Naive thymus-derived CD4-positive, alpha-beta T cell (primary cell): ENCODE measurements around the gene PTPRM. TPM values are rescaled to one million over a fixed set of nuclear protein-coding genes. Genes with fewer than 3 reads are reported as not detected.

Experiments
- ATAC-seq: fragments of 150-1000 bp; cut with Tn5 transposase; 2 replicates; pipeline ENCODE4 v1.10.0; 2021; ENCODE audit warnings: mild to moderate bottlenecking, moderate library complexity
- CTCF ChIA-PET: fragments of 350-600 bp; sonication (Branson Sonifier 250); formaldehyde crosslinking; loops from one replicate; lab custom pipeline; 2021; ENCODE audit warnings: antibody characterized with exemption; lab: Charles Lee
- POLR2A ChIA-PET: fragments of 350-600 bp; sonication (Branson Sonifier 250); formaldehyde crosslinking; loops from one replicate; lab custom pipeline; 2021; ENCODE audit warnings: antibody characterized with exemption, inconsistent platforms; lab: Charles Lee
- DNase-seq, 9 donors: peaks; one replicate each; pipeline versions ENCODE4 v3.0.0 to v3.0.0-alpha.2; 2020 to 2022; ENCODE audit warnings: mixed read lengths in 1 of 9
- H3K27ac ChIP-seq: one replicate; pipeline ENCODE4 v1.7.0; 2013; ENCODE audit warnings: mild to moderate bottlenecking, low read depth, low read length, moderate library complexity
- H3K27me3 ChIP-seq, 2 donors: one replicate each; pipeline ENCODE4 v1.7.0; 2013; ENCODE audit warnings: low read length in 2 of 2, mild to moderate bottlenecking in 2 of 2, moderate library complexity in 2 of 2; ENCODE audit not compliant: control insufficient read depth in 2 of 2, insufficient read depth in 2 of 2
- H3K36me3 ChIP-seq, 3 experiments: 1 replicate in 2 of 3; 2 replicates in 1 of 3; pipeline ENCODE4 v1.7.0; 2013; ENCODE audit warnings: low read length in 3 of 3, mild to moderate bottlenecking in 3 of 3, moderate library complexity in 1 of 3; ENCODE audit not compliant: insufficient read depth in 3 of 3, control insufficient read depth in 2 of 3
- H3K4me1 ChIP-seq, 2 donors: one replicate each; pipeline ENCODE4 v1.7.0; 2013; ENCODE audit warnings: low read length in 2 of 2, mild to moderate bottlenecking in 2 of 2, moderate library complexity in 1 of 2; ENCODE audit not compliant: control insufficient read depth in 2 of 2, insufficient read depth in 2 of 2
- H3K4me3 ChIP-seq: 2 replicates; pipeline ENCODE4 v1.7.0; 2013; ENCODE audit warnings: mild to moderate bottlenecking, low read length
- H3K9me3 ChIP-seq, 3 experiments: 1 replicate in 2 of 3; 2 replicates in 1 of 3; pipeline ENCODE4 v1.7.0; 2013; ENCODE audit warnings: low read length in 3 of 3; ENCODE audit not compliant: control insufficient read depth in 2 of 3
- H3K27ac Mint-ChIP-seq, 9 donors: one replicate each; pipeline ENCODE4 v1.8.0; 2020 to 2022; ENCODE audit warnings: mixed read lengths in 9 of 9, mild to moderate bottlenecking in 8 of 9, moderate library complexity in 5 of 9, inconsistent platforms in 2 of 9
- H3K27me3 Mint-ChIP-seq, 5 donors: one replicate each; pipeline ENCODE4 v1.8.0; 2021 to 2022; ENCODE audit warnings: mixed read lengths in 5 of 5, mild to moderate bottlenecking in 1 of 5
- H3K36me3 Mint-ChIP-seq, 5 donors: one replicate each; pipeline ENCODE4 v1.8.0; 2020 to 2022; ENCODE audit warnings: mixed read lengths in 5 of 5, mild to moderate bottlenecking in 3 of 5, inconsistent platforms in 1 of 5
- H3K4me1 Mint-ChIP-seq, 7 donors: one replicate each; pipeline ENCODE4 v1.8.0; 2020 to 2022; ENCODE audit warnings: mixed read lengths in 7 of 7, mild to moderate bottlenecking in 3 of 7, inconsistent platforms in 1 of 7
- H3K4me3 Mint-ChIP-seq, 10 donors: one replicate each; pipeline ENCODE4 v1.8.0; 2020 to 2022; ENCODE audit warnings: mild to moderate bottlenecking in 10 of 10, mixed read lengths in 10 of 10, moderate library complexity in 6 of 10, inconsistent platforms in 2 of 10
- H3K9me3 Mint-ChIP-seq, 11 donors: one replicate each; pipeline ENCODE4 v1.8.0; 2020 to 2022; ENCODE audit warnings: mixed read lengths in 11 of 11, mild to moderate bottlenecking in 4 of 11, inconsistent platforms in 1 of 11, moderate library complexity in 1 of 11
- intact Hi-C, 2 donors: fragments of 100-400 bp; cut with micrococcal nuclease; formaldehyde crosslinking; loops; one replicate each; pipeline ENCODE4 v1.15.1; 2023
- polyA plus RNA-seq, 2 donors: library from polyadenylated mRNA; unstranded; fragments of 300-500 nt; fragmentation: Illumina TruSeq; gene quantifications; one replicate each; pipeline ENCODE4 v1.2.3, GENCODE V29; 2021
- total RNA-seq, 6 experiments: library from RNA in 5 of 6; stranded (reverse) in 5 of 6; gene quantifications; 1 replicate in 5 of 6; 2 replicates in 1 of 6; pipeline ENCODE4 v1.2.3 and lab custom pipeline; 2021 to 2026

The PTPRM gene
- total and polyA plus RNA-seq, 7 experiments from 2014 or later: 3.8 to 21.2 (median 8.4) TPM

- no peaks in the 10 kb centered on the region for H3K36me3 Mint-ChIP-seq
These were observed 310.5 kb downstream of the PTPRM start for GRCh38 chr18:7877609-7878008.

DNA sequence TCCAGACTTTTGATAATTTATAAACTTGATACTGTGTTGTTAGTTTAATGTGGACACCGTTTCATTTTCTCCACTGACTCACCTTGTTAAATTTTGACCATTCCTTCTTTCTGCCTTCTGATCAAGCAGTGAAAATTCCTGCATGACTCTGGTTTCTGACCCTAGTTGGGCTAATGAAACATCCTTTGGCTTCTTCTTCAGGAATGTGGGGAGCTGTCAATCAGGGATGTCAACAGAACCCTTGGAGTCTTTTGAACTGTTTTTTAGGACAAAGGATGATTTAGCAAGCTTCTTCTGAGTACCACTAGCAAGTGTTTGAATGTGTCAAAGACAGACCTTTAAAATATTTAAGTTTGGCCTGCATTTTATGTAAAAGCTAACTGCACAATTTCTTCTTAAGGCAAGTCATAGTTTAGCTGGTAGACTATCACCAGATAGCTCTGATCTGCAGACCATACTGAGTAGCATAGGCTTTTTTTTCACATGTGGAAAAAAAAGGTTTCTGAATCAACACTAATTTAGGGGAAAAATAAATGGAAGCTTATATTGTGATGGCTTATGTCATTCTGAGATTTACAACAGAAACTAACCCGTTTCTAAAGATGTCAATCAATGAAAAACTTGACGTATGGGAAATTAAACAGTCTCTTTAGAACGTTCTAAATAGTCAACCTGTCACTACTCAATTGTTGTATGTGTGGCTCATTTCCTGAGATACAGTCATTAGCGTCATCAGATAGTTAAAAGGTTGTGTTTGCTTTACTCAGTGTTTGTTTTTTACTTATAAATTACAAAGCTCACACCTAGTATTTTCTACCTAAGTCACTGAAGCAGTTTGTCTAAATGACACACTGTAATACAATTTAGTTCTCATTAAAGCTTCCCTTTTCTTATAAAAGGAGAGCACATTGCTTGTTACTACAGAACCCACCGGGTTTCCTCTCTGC is 311.4 kb downstream of the PTPRM start:
- Mint-ChIP-seq H3K9me3 (peaks cover 0 to 8% (median 0%) of the 10 kb centered on the region in 11 donors), H3K36me3 (no peaks in the 10 kb centered on the region), H3K27me3 (peaks cover 0 to 11% (median 0%) of the 10 kb centered on the region in 5 donors), H3K4me3 (no peak overlapping the region), H3K4me1 (no peaks in the 10 kb centered on the region), H3K27ac (no peak overlapping the region)
- Histone ChIP-seq H3K27me3 (no peaks in the 10 kb centered on the region), H3K4me1 (no peaks in the 10 kb centered on the region), H3K9me3 (no peaks in the 10 kb centered on the region), H3K4me3 (no peak overlapping the region), H3K27ac (no peak overlapping the region), H3K36me3 (no peaks in the 10 kb centered on the region)
- intact Hi-C loops: no loop called here
- no peak for DNase-seq
- ChIA-PET CTCF (no interaction called here), POLR2A (no interaction called here)
- ATAC-seq: no peak

More at GRCh38 chr18:7877609-7878008, 310.5 kb downstream of the PTPRM start:
- intact Hi-C loops: no loop called here
- H3K4me3 Mint-ChIP-seq: no peak overlapping the region
- no peak overlapping the region for H3K4me3 ChIP-seq
- no peak for DNase-seq
- H3K27ac ChIP-seq: no peak overlapping the region
- H3K36me3 ChIP-seq: no peaks in the 10 kb centered on the region
- H3K4me1 ChIP-seq: no peaks in the 10 kb centered on the region
- H3K9me3 ChIP-seq: no peaks in the 10 kb centered on the region
- no peaks in the 10 kb centered on the region for H3K27me3 ChIP-seq
- no peak overlapping the region for H3K27ac Mint-ChIP-seq
- peaks cover 0 to 11% (median 0%) of the 10 kb centered on the region in 5 donors for H3K27me3 Mint-ChIP-seq
- CTCF ChIA-PET: no interaction called here
- no peak for ATAC-seq
- POLR2A ChIA-PET: no interaction called here
- no peaks in the 10 kb centered on the region for H3K4me1 Mint-ChIP-seq
- peaks cover 0 to 8% (median 0%) of the 10 kb centered on the region in 11 donors for H3K9me3 Mint-ChIP-seq

GRCh38 chr18:7879717-7880116 is 312.6 kb downstream of the PTPRM start:
- Histone ChIP-seq H3K9me3 (no peaks in the 10 kb centered on the region), H3K27ac (no peak overlapping the region), H3K4me1 (no peaks in the 10 kb centered on the region), H3K4me3 (no peak overlapping the region), H3K36me3 (no peaks in the 10 kb centered on the region), H3K27me3 (no peaks in the 10 kb centered on the region)
- no peak for DNase-seq
- ChIA-PET POLR2A (no interaction called here), CTCF (no interaction called here)
- Mint-ChIP-seq H3K27me3 (peaks cover 0 to 16% (median 0%) of the 10 kb centered on the region in 5 donors), H3K4me1 (no peaks in the 10 kb centered on the region), H3K27ac (no peak overlapping the region), H3K9me3 (peaks cover 0 to 8% (median 0%) of the 10 kb centered on the region in 11 donors), H3K36me3 (no peaks in the 10 kb centered on the region), H3K4me3 (no peak overlapping the region)
- no peak for ATAC-seq
- intact Hi-C loops: no loop called here

- no peak overlapping the region for H3K27ac ChIP-seq
- POLR2A ChIA-PET: no interaction called here
- no peaks in the 10 kb centered on the region for H3K4me1 ChIP-seq
- intact Hi-C loops: no loop called here
- peaks cover 0 to 11% (median 0%) of the 10 kb centered on the region in 5 donors for H3K27me3 Mint-ChIP-seq
- CTCF ChIA-PET: no interaction called here
- H3K36me3 Mint-ChIP-seq: no peaks in the 10 kb centered on the region
- no peak overlapping the region for H3K4me3 ChIP-seq
- ATAC-seq (no peak), DNase-seq (no peak)
- no peak overlapping the region for H3K4me3 Mint-ChIP-seq
- H3K36me3 ChIP-seq: no peaks in the 10 kb centered on the region
- H3K9me3 Mint-ChIP-seq: peaks cover 0 to 5% (median 0%) of the 10 kb centered on the region in 11 donors
- H3K9me3 ChIP-seq: no peaks in the 10 kb centered on the region
- H3K27ac Mint-ChIP-seq: no peak overlapping the region
- H3K27me3 ChIP-seq: peaks cover 0 to 3% of the 10 kb centered on the region in 2 donors
- no peaks in the 10 kb centered on the region for H3K4me1 Mint-ChIP-seq
These were observed 318.7 kb downstream of the PTPRM start for GRCh38 chr18:7885865-7886264.

DNA sequence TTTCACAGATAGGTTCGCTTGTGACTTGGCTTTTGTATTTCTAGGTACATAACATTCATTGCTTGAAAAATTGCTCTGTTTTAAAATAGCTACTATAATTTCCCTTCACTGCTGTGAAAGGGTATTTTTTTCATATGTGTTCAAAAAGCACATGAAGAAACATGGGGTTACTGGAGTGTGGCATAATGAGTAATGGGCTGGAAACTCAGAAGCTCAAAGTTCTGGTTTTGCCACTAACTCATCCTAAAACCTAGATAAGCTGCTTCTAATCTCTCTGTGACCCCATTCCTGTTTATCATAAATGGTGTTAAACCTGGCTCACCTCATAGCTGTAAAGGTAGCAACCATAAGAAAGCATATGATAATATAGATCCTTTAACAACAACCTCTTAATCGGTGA is 319.3 kb downstream of the PTPRM start:
- H3K27me3 ChIP-seq: peaks cover 0 to 3% of the 10 kb centered on the region in 2 donors
- no peaks in the 10 kb centered on the region for H3K36me3 ChIP-seq
- ChIA-PET CTCF (no interaction called here), POLR2A (no interaction called here)
- peaks cover 0 to 5% (median 0%) of the 10 kb centered on the region in 11 donors for H3K9me3 Mint-ChIP-seq
- H3K27ac ChIP-seq: no peak overlapping the region
- H3K9me3 ChIP-seq: no peaks in the 10 kb centered on the region
- peaks cover 0 to 10% (median 0%) of the 10 kb centered on the region in 5 donors for H3K27me3 Mint-ChIP-seq
- H3K4me1 ChIP-seq: no peaks in the 10 kb centered on the region
- intact Hi-C loops: no loop called here
- no peak overlapping the region for H3K4me3 ChIP-seq
- no peak for DNase-seq
- H3K4me1 Mint-ChIP-seq: no peaks in the 10 kb centered on the region
- H3K4me3 Mint-ChIP-seq: no peak overlapping the region
- no peak overlapping the region for H3K27ac Mint-ChIP-seq
- ATAC-seq: no peak
- no peaks in the 10 kb centered on the region for H3K36me3 Mint-ChIP-seq

DNA sequence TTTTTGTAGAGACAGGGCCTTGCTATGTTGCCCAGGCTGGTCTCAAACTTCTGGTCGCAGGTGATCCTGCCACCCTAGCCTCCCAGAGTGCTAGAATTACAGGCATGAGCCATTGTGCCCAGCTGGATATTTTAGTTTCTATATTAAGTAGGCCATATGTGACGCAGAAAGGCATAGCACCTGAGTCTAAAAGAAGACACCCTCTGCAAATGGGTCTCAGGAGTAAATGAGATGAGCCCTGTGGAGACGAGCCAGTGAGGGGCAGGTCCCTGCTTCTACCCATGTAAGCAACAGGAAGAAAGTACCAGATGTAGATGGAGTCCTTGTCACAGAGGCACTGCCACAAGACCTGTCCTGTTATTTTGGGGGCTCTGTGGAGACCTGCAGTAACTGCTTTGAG is 322.4 kb downstream of the PTPRM start:
- no peak overlapping the region for H3K4me3 Mint-ChIP-seq
- no peak overlapping the region for H3K27ac ChIP-seq
- H3K36me3 Mint-ChIP-seq: no peaks in the 10 kb centered on the region
- no peaks in the 10 kb centered on the region for H3K9me3 ChIP-seq
- peaks cover 0 to 3% of the 10 kb centered on the region in 2 donors for H3K27me3 ChIP-seq
- ChIA-PET CTCF (no interaction called here), POLR2A (no interaction called here)
- H3K27ac Mint-ChIP-seq: no peak overlapping the region
- intact Hi-C loops: no loop called here
- no peaks in the 10 kb centered on the region for H3K9me3 Mint-ChIP-seq
- no peaks in the 10 kb centered on the region for H3K4me1 ChIP-seq
- no peak for DNase-seq
- no peaks in the 10 kb centered on the region for H3K36me3 ChIP-seq
- no peak overlapping the region for H3K4me3 ChIP-seq
- ATAC-seq: no peak
- H3K27me3 Mint-ChIP-seq: no peaks in the 10 kb centered on the region
- H3K4me1 Mint-ChIP-seq: no peaks in the 10 kb centered on the region

GRCh38 chr18:7890075-7890474 is 323.0 kb downstream of the PTPRM start:
- Mint-ChIP-seq H3K4me1 (no peaks in the 10 kb centered on the region), H3K27me3 (no peaks in the 10 kb centered on the region), H3K4me3 (no peak overlapping the region), H3K27ac (no peak overlapping the region), H3K36me3 (no peaks in the 10 kb centered on the region), H3K9me3 (no peaks in the 10 kb centered on the region)
- Histone ChIP-seq H3K27me3 (peaks cover 0 to 3% of the 10 kb centered on the region in 2 donors), H3K36me3 (no peaks in the 10 kb centered on the region), H3K9me3 (no peaks in the 10 kb centered on the region), H3K4me1 (no peaks in the 10 kb centered on the region), H3K27ac (no peak overlapping the region), H3K4me3 (no peak overlapping the region)
- DNase-seq (no peak), ATAC-seq (no peak)
- CTCF ChIA-PET: no interaction called here
- intact Hi-C loops: no loop called here
- POLR2A ChIA-PET: no interaction called here
